D721Med (cell line): Measurements from ENCODE around the gene SFT2D1.

Experiments used
- DNase-seq: peaks from one replicate; pipeline ENCODE4 v3.0.0; 2011; ENCODE audit warnings: low spot score; ENCODE audit not compliant: insufficient read length
- FAIRE-seq: peaks from 2 replicates; lab custom pipeline; 2011; peaks lifted over from hg19 to GRCh38; lab: Jason Lieb, UNC
- CTCF ChIP-seq: IDR thresholded peaks from 2 replicates; pipeline ENCODE4 v1.5.1; 2012; ENCODE audit warnings: mild to moderate bottlenecking, control low read depth; ENCODE audit not compliant: insufficient read depth; ENCODE audit errors: missing control alignments

The SFT2D1 gene

GRCh38 chr6:166343150-166343487 is 774 bp upstream of the SFT2D1 start:
- FAIRE-seq (no peak), DNase-seq (no peak)
- no peak for TF ChIP-seq CTCF

- no peak for FAIRE-seq
- no peak for DNase-seq
- TF ChIP-seq CTCF: no peak
These were observed 382 bp downstream of the SFT2D1 start for GRCh38 chr6:166341977-166342348.

DNA sequence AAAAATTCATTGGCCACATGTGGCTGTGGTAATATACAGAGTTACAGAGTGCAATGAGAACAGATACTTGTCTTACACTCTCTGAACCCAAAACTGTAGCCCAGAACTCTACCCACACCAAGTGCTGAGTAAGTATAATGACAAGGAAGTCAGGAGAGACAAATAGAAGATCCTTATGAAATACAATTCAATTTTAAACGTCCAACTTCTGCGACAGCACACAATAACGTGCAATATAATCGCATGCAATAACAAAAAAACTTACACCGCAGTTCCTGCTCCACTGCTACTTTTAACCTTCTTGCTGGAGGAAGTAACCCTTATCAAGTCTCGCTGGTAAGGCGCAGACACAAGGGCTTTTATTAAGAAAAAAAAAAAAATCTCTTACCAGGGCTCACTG is 881 bp downstream of the SFT2D1 start:
- DNase-seq (no peak), FAIRE-seq (no peak)
- no peak for TF ChIP-seq CTCF

DNA sequence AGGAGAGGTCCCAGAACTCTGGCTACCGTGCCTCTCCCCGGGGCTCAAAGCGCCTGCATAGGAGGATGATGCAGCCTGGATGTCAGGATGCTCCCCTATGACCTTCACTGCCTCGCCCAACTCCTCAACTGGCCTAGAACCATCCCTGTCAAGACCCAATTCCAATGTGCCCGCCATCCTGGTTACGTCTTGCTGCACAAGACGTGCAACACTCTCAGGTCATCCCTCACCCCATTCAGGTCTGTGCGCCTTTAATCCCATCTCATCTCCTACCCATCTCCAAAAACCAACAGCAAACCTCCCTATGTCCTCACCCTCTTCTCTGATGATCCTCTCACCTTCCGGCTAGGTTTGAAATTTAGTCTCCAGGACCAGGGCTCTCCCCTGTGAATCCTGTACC is 3.5 kb downstream of the SFT2D1 start:
- TF ChIP-seq CTCF: no peak
- DNase-seq: no peak
- no peak for FAIRE-seq

DNA sequence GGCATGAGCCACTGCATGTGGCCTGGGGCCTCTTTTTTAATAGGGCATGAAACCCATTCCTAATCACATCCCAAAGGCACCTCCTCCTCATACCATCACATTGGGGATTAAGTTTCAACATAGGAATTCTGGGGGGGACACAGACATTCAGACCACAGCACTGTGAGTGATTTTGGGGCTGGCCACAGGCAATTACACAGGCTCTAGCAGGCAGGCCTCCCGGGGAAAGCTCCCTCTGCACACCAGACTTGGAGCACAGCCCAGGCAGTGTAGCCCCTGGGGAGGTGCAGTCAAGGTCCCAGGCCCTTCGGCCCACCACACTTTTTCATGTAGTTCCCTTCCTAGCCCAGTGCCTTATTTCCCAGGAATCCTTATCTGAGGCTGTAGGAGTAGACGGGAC is 5.5 kb downstream of the SFT2D1 start:
- FAIRE-seq: no peak
- DNase-seq: no peak
- TF ChIP-seq CTCF: no peak

- TF ChIP-seq CTCF: no peak
- FAIRE-seq: no peak
- no peak for DNase-seq
These were observed 6.7 kb downstream of the SFT2D1 start for GRCh38 chr6:166335378-166336302.

DNA sequence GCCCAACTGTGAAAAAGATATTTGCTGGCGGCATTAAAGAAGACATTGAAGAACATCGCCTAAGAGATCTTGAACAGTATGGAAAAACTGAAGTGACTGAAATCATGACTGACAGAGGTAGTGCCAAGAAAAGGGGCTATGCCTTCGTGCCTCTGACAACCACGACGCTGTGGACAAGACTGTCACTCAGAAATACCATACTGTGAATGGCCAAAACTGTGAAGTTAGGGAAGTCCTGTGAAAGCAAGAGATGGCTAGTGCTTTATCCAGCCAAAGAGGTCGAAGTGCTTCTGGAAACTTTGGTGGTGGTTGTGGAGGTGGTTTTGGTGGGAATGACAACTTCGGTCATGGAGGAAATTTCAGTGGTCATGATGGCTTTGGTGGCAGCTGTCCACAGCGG is 7.5 kb downstream of the SFT2D1 start:
- no peak for TF ChIP-seq CTCF
- no peak for DNase-seq
- FAIRE-seq: no peak
